Stimulated activated naive CD4-positive, alpha-beta T cell treated with Interleukin-2 at 50 U/mL for 16 hours (primary cell): ENCODE results near the gene AP2A2.

Source experiments
- DNase-seq: peaks from one replicate; lab custom pipeline; 2025; lab: John Stamatoyannopoulos, UW

Gene AP2A2

GRCh38 chr11:1059759-1060158, 134.1 kb downstream of the AP2A2 start:
- DNase-seq, result no peak

GRCh38 chr11:1060410-1060809, 134.7 kb downstream of the AP2A2 start:
- no peak for DNase-seq

- no peak for DNase-seq
These were observed 135.4 kb downstream of the AP2A2 start for GRCh38 chr11:1060852-1061616.
